Epidermal melanocyte (primary cell): ENCODE data around the gene SRRM4.
"Not testable (repeated sequence)": the region's sequence is repeated elsewhere in the genome, so short reads cannot be mapped to it uniquely, and the experiment has no call there.

Experiments
- DNase-seq: peaks from one replicate; pipeline ENCODE4 v3.0.0; 2011; ENCODE audit warnings: low spot score; ENCODE audit not compliant: insufficient read length

SRRM4 gene

GRCh38 chr12:118981285-118982211 lies at the start of gene SRRM4:
Gene SRRM4 (plus strand): TSS chr12:118981541. CDS start chr12:118981883, 342 bp downstream.
- DNase-seq: no peak

GRCh38 chr12:118946256-118946655 lies 35.1 kb upstream of the SRRM4 start:
- DNase-seq: no peak

GRCh38 chr12:118958520-118958919 lies 22.8 kb upstream of the SRRM4 start:
- no peak for DNase-seq

GRCh38 chr12:118959348-118959747 lies 22.0 kb upstream of the SRRM4 start:
- DNase-seq: no peak

- no peak for DNase-seq
Observed at GRCh38 chr12:118959985-118960560, 21.3 kb upstream of the SRRM4 start.

GRCh38 chr12:118960865-118961264 lies 20.5 kb upstream of the SRRM4 start:
- DNase-seq: no peak

GRCh38 chr12:118964988-118965387 lies 16.4 kb upstream of the SRRM4 start:
- DNase-seq: no peak

- no peak for DNase-seq
Observed at GRCh38 chr12:118970856-118971255, 10.5 kb upstream of the SRRM4 start.

GRCh38 chr12:118972982-118973381 lies 8.4 kb upstream of the SRRM4 start:
- DNase-seq: no peak

GRCh38 chr12:118979763-118980406 lies 1.5 kb upstream of the SRRM4 start:
- no peak for DNase-seq

- no peak for DNase-seq
Observed at GRCh38 chr12:118980407-118981014, 830 bp upstream of the SRRM4 start.

GRCh38 chr12:118982302-118982701 lies 961 bp downstream of the SRRM4 start:
- no peak for DNase-seq

GRCh38 chr12:118982984-118983761 lies 1.8 kb downstream of the SRRM4 start:
- DNase-seq: no peak

- DNase-seq: no peak
Observed at GRCh38 chr12:118984161-118984943, 3.0 kb downstream of the SRRM4 start.

- DNase-seq: no peak
Observed at GRCh38 chr12:118986050-118986449, 4.7 kb downstream of the SRRM4 start.

GRCh38 chr12:118999107-118999506 lies 17.8 kb downstream of the SRRM4 start:
- no peak for DNase-seq

- no peak for DNase-seq
Observed at GRCh38 chr12:119005085-119005484, 23.7 kb downstream of the SRRM4 start.

GRCh38 chr12:119005913-119006312 lies 24.6 kb downstream of the SRRM4 start:
- DNase-seq: no peak

- no peak for DNase-seq
Observed at GRCh38 chr12:119006746-119007145, 25.4 kb downstream of the SRRM4 start.

GRCh38 chr12:119008273-119008672 lies 26.9 kb downstream of the SRRM4 start:
- DNase-seq: not testable (repeated sequence)
